OCI-LY3 (cell line): ENCODE results near the gene TMEM59.

Experiments used
- H2AFZ ChIP-seq: fragments of 200-600, 300-600 bp; shearing (Covaris generic); 2 replicates; pipeline ENCODE4 v1.6.0; 2014; ENCODE audit warnings: antibody characterized with exemption, low read depth, low read length
- H3K27ac ChIP-seq: fragments of 200-600, 300-600 bp; sonication (generic); 2 replicates; pipeline ENCODE4 v1.5.1; 2014; ENCODE audit warnings: mild to moderate bottlenecking, low read length, moderate library complexity, mixed read lengths
- H3K27me3 ChIP-seq: fragments of 200-600, 300-600 bp; sonication (generic); 2 replicates; pipeline ENCODE4 v1.6.1; 2014; ENCODE audit warnings: low read depth, low read length, mixed read lengths
- H3K36me3 ChIP-seq: fragments of 200-600, 300-600 bp; sonication (generic); replicated peaks from 2 replicates; pipeline ENCODE3; 2014; ENCODE audit warnings: low read depth, low read length, mixed read lengths
- H3K4me1 ChIP-seq: fragments of 300-600, 200-600 bp; sonication (generic); 2 replicates; pipeline ENCODE4 v1.6.1; 2014; ENCODE audit warnings: low read length, mixed read lengths
- H3K4me2 ChIP-seq: fragments of 200-600, 300-600 bp; sonication (generic); 2 replicates; pipeline ENCODE4 v1.6.1; 2014; ENCODE audit warnings: low read length, mixed read lengths
- H3K4me3 ChIP-seq: fragments of 300-600, 200-600 bp; sonication (generic); 2 replicates; pipeline ENCODE4 v1.5.1; 2014; ENCODE audit warnings: antibody characterized with exemption, mild to moderate bottlenecking, low read length, moderate library complexity
- H3K79me2 ChIP-seq: fragments of 300-600, 200-600 bp; shearing (Covaris generic); 2 replicates; pipeline ENCODE4 v1.6.1; 2014; ENCODE audit warnings: mild to moderate bottlenecking, low read length, mixed read lengths
- H3K9ac ChIP-seq: fragments of 300-600, 200-600 bp; shearing (Covaris generic); 2 replicates; pipeline ENCODE4 v1.6.0; 2014; ENCODE audit warnings: mild to moderate bottlenecking, low read length, moderate library complexity
- H3K9me3 ChIP-seq: fragments of 200-600, 300-600 bp; shearing (Covaris generic); 2 replicates; pipeline ENCODE4 v1.6.1; 2014; ENCODE audit warnings: low read length, mixed read lengths; ENCODE audit not compliant: insufficient read depth
- H4K20me1 ChIP-seq: fragments of 200-600, 300-600 bp; sonication (generic); 2 replicates; pipeline ENCODE4 v1.6.1; 2016; ENCODE audit warnings: low read length, mixed read lengths; ENCODE audit not compliant: insufficient read depth
- CTCF ChIP-seq: fragments of 200-600, 300-600 bp; sonication (generic); IDR thresholded peaks from 2 replicates; pipeline ENCODE4 v1.5.1; 2014; ENCODE audit warnings: antibody characterized with exemption, low read length, low read depth
- EZH2phosphoT487 ChIP-seq: fragments of 200-600 bp; shearing (Covaris generic); IDR thresholded peaks from 2 replicates; pipeline ENCODE4 v1.6.1; 2018; ENCODE audit warnings: antibody characterized with exemption, mixed run types, low read depth

TMEM59 gene

GRCh38 chr1:54052934-54053744 lies at the start of gene TMEM59, which contains the start of gene TCEANC2:
TMEM59 (minus strand) TSS chr1:54053204; CDS start chr1:54053188, 16 bp downstream.
TCEANC2 (plus strand) TSS chr1:54053608; CDS start chr1:54054423, 815 bp downstream.
- peak within 1 kb of the TSS; percentile 64 for H3K27ac ChIP-seq
- H3K79me2 ChIP-seq: peaks cover 35% of the 10 kb centered on the region
- H2AFZ ChIP-seq: peak within 1 kb of the TSS; percentile 79
- H4K20me1 ChIP-seq: peaks cover 10% of the 10 kb centered on the region; the same call in 1 of the 2 replicates
- peaks cover 11% of the 10 kb centered on the region for H3K4me1 ChIP-seq
- no peaks in the 10 kb centered on the region for H3K36me3 ChIP-seq
- no peak for TF ChIP-seq EZH2phosphoT487
- TF ChIP-seq CTCF: no peak
- H3K9ac ChIP-seq: peak within 1 kb of the TSS; percentile 91
- H3K9me3 ChIP-seq: no peaks in the 10 kb centered on the region
- H3K4me2 ChIP-seq: peak within 1 kb of the TSS; percentile 99
- no peaks in the 10 kb centered on the region for H3K27me3 ChIP-seq
- H3K4me3 ChIP-seq: peak within 1 kb of the TSS; percentile 97

- no peak overlapping the region for H3K4me2 ChIP-seq
- no peaks in the 10 kb centered on the region for H3K9me3 ChIP-seq
- no peak for TF ChIP-seq EZH2phosphoT487
- no peak for TF ChIP-seq CTCF
- no peak overlapping the region for H3K9ac ChIP-seq
- no peaks in the 10 kb centered on the region for H3K79me2 ChIP-seq
- no peaks in the 10 kb centered on the region for H3K36me3 ChIP-seq
- no peaks in the 10 kb centered on the region for H3K27me3 ChIP-seq
- no peaks in the 10 kb centered on the region for H3K4me1 ChIP-seq
- no peaks in the 10 kb centered on the region for H4K20me1 ChIP-seq
- no peak overlapping the region for H3K4me3 ChIP-seq
- H2AFZ ChIP-seq: no peak overlapping the region
- H3K27ac ChIP-seq: no peak overlapping the region
These were observed 47.5 kb upstream of the TMEM59 start for GRCh38 chr1:54100500-54100899.

GRCh38 chr1:54099061-54099610 lies 46.1 kb upstream of the TMEM59 start:
- H3K4me2 ChIP-seq: no peak overlapping the region
- TF ChIP-seq CTCF (no peak), EZH2phosphoT487 (no peak)

GRCh38 chr1:54096877-54097240 lies 43.9 kb upstream of the TMEM59 start:
- H3K9me3 ChIP-seq: no peaks in the 10 kb centered on the region
- no peaks in the 10 kb centered on the region for H3K79me2 ChIP-seq
- H3K4me3 ChIP-seq: no peak overlapping the region
- H2AFZ ChIP-seq: no peak overlapping the region
- H3K4me1 ChIP-seq: no peaks in the 10 kb centered on the region
- no peak overlapping the region for H3K4me2 ChIP-seq
- TF ChIP-seq EZH2phosphoT487 (no peak), CTCF (no peak)
- H3K36me3 ChIP-seq: no peaks in the 10 kb centered on the region
- H4K20me1 ChIP-seq: no peaks in the 10 kb centered on the region
- no peaks in the 10 kb centered on the region for H3K27me3 ChIP-seq
- H3K27ac ChIP-seq: no peak overlapping the region
- no peak overlapping the region for H3K9ac ChIP-seq

More at GRCh38 chr1:54099061-54099610, 46.1 kb upstream of the TMEM59 start:
- no peak overlapping the region for H2AFZ ChIP-seq
- no peaks in the 10 kb centered on the region for H3K79me2 ChIP-seq
- H3K27ac ChIP-seq: no peak overlapping the region
- H3K36me3 ChIP-seq: no peaks in the 10 kb centered on the region
- no peaks in the 10 kb centered on the region for H3K9me3 ChIP-seq
- no peaks in the 10 kb centered on the region for H4K20me1 ChIP-seq
- no peaks in the 10 kb centered on the region for H3K27me3 ChIP-seq
- H3K4me3 ChIP-seq: no peak overlapping the region
- no peak overlapping the region for H3K9ac ChIP-seq
- H3K4me1 ChIP-seq: no peaks in the 10 kb centered on the region
